Sigmoid colon (tissue), 4 donors: ENCODE results near the gene CCDC184.

Experiments
- CTCF ChIP-seq, 4 experiments: fragments of 450-650 bp in 3 of 4; fragments of 200-600 bp in 1 of 4; IDR thresholded peaks; one replicate each; pipeline ENCODE4 v1.5.1; 2016 to 2019; ENCODE audit warnings: antibody characterized with exemption in 4 of 4, mild to moderate bottlenecking in 3 of 4, moderate library complexity in 2 of 4
- EP300 ChIP-seq, 4 donors: sonication (generic); formaldehyde crosslinking; IDR thresholded peaks; one replicate each; pipeline ENCODE4 v1.6.1; 2017; ENCODE audit warnings: antibody characterized with exemption in 4 of 4
- POLR2A ChIP-seq, 2 donors: fragments of 450-650 bp; IDR thresholded peaks; one replicate each; pipeline ENCODE4 v1.6.1; 2016; ENCODE audit warnings: antibody characterized with exemption in 2 of 2, mild to moderate bottlenecking in 2 of 2, moderate library complexity in 2 of 2

- TF ChIP-seq CTCF (IDR thresholded peaks at IDR 0.05) (no peak), EP300 (IDR thresholded peaks at IDR 0.05) (no peak), POLR2A (IDR thresholded peaks at IDR 0.05) (no peak)
These were observed 20.2 kb upstream of the CCDC184 start for GRCh38 chr12:48163150-48163747.
